ENCODE data around the gene TMIGD2.
A peak's percentile ranks its signal among the peaks of the same experiment; 100 is the strongest.
"Not testable (repeated sequence)": the region's sequence is repeated elsewhere in the genome, so short reads cannot be mapped to it uniquely, and the experiment has no call there.

TMIGD2 gene

GRCh38 chr19:4302243-4302640 lies at the start of gene TMIGD2:
Gene TMIGD2 (minus strand): TSS chr19:4302389. CDS start chr19:4302385, 4 bp downstream.
- DNase-seq (ENCODE audit: low read depth), result no peak

- no peak for DNase-seq (ENCODE audit: low read depth)
Measured at GRCh38 chr19:4350726-4351125, 48.5 kb upstream of the TMIGD2 start.

GRCh38 chr19:4350111-4350510 lies 47.9 kb upstream of the TMIGD2 start:
- no peak for DNase-seq (ENCODE audit: low read depth)

GRCh38 chr19:4349225-4349624 lies 47.0 kb upstream of the TMIGD2 start:
- not testable (repeated sequence) for DNase-seq (ENCODE audit: low read depth)

GRCh38 chr19:4347521-4347920 lies 45.3 kb upstream of the TMIGD2 start:
- no peak for DNase-seq (ENCODE audit: low read depth)

GRCh38 chr19:4346020-4346383 lies 43.8 kb upstream of the TMIGD2 start:
- no peak for DNase-seq (ENCODE audit: low read depth)

- no peak for DNase-seq (ENCODE audit: low read depth)
Measured at GRCh38 chr19:4345342-4346019, 43.3 kb upstream of the TMIGD2 start.

GRCh38 chr19:4343370-4344307 lies 41.5 kb upstream of the TMIGD2 start, which contains the start of gene MPND:
Gene MPND (plus strand): TSS chr19:4343562. CDS start chr19:4343594, 32 bp downstream.
- peak; percentile 93 for DNase-seq (ENCODE audit: low read depth)

GRCh38 chr19:4342615-4343369 lies 40.6 kb upstream of the TMIGD2 start:
- peak; percentile 86 for DNase-seq (ENCODE audit: low read depth)

GRCh38 chr19:4342314-4342614 lies 40.1 kb upstream of the TMIGD2 start:
- no peak for DNase-seq (ENCODE audit: low read depth)

GRCh38 chr19:4338441-4339355 lies 36.5 kb upstream of the TMIGD2 start, which contains the start of gene STAP2:
Gene STAP2 (minus strand): TSS chr19:4338827. CDS start chr19:4338753, 74 bp downstream.
- no peak for DNase-seq (ENCODE audit: low read depth)

GRCh38 chr19:4337906-4338440 lies 35.8 kb upstream of the TMIGD2 start:
- no peak for DNase-seq (ENCODE audit: low read depth)

- no peak for DNase-seq (ENCODE audit: low read depth)
Measured at GRCh38 chr19:4334929-4335570, 32.9 kb upstream of the TMIGD2 start.

GRCh38 chr19:4329858-4330257 lies 27.7 kb upstream of the TMIGD2 start:
- no peak for DNase-seq (ENCODE audit: low read depth)

GRCh38 chr19:4328991-4329681 lies 26.9 kb upstream of the TMIGD2 start:
- peak; percentile 65 for DNase-seq (ENCODE audit: low read depth)

- peak; percentile 98 for DNase-seq (ENCODE audit: low read depth)
Measured at GRCh38 chr19:4328243-4328990, 26.2 kb upstream of the TMIGD2 start.

- DNase-seq (ENCODE audit: low read depth), result no peak
Measured at GRCh38 chr19:4327877-4328242, 25.7 kb upstream of the TMIGD2 start.

GRCh38 chr19:4327252-4327876 lies 25.2 kb upstream of the TMIGD2 start:
- peak; percentile 85 for DNase-seq (ENCODE audit: low read depth)

GRCh38 chr19:4326837-4327251 lies 24.7 kb upstream of the TMIGD2 start:
- DNase-seq (ENCODE audit: low read depth), result no peak
